H1 (cell line): ENCODE results near the gene WDR38. TPM values are rescaled to one million over a fixed set of nuclear protein-coding genes. Genes with fewer than 3 reads are reported as not detected.

Source experiments
- BACH1 ChIP-seq: IDR thresholded peaks from 2 replicates; pipeline ENCODE4 v1.6.1; 2012; ENCODE audit warnings: low read length, improper control_type of control experiment
- CTBP2 ChIP-seq: IDR thresholded peaks from 2 replicates; pipeline ENCODE4 v1.7.0; 2011; ENCODE audit warnings: borderline replicate concordance, mild to moderate bottlenecking, moderate library complexity, mixed read lengths, low read length; ENCODE audit not compliant: insufficient read depth, insufficient read length
- CTCF ChIP-seq, 3 experiments: IDR thresholded peaks; 1 replicate in 2 of 3; 2 replicates in 1 of 3; pipeline versions ENCODE4 v1.5.1 to v1.6.1; 2011; ENCODE audit warnings: low read length in 3 of 3, mild to moderate bottlenecking in 3 of 3, inconsistent platforms in 2 of 3, low read depth in 1 of 3, moderate library complexity in 1 of 3; ENCODE audit not compliant: insufficient read depth in 1 of 3; ENCODE audit errors: control extremely low read depth in 1 of 3
- GTF2F1 ChIP-seq: IDR thresholded peaks from 2 replicates; pipeline ENCODE4 v1.6.1; 2012; ENCODE audit warnings: low read depth, low read length, improper control_type of control experiment, borderline replicate concordance
- HDAC2 ChIP-seq, 2 experiments: fragments of 300-600 bp in 1 of 2; sonication (generic) in 1 of 2; IDR thresholded peaks; 2 replicates each; pipeline ENCODE4 v1.6.1; 2011 to 2012; ENCODE audit warnings: low read depth in 2 of 2, low read length in 2 of 2, mild to moderate bottlenecking in 2 of 2, moderate library complexity in 2 of 2, borderline replicate concordance in 1 of 2, inconsistent platforms in 1 of 2
- JUN ChIP-seq: IDR thresholded peaks from 2 replicates; pipeline ENCODE4 v1.6.1; 2011; ENCODE audit warnings: low read depth, mild to moderate bottlenecking, improper control_type of control experiment, low read length
- MAFK ChIP-seq: IDR thresholded peaks from 2 replicates; pipeline ENCODE4 v1.6.1; 2012; ENCODE audit warnings: low read depth, mild to moderate bottlenecking, improper control_type of control experiment, low read length
- USF2 ChIP-seq: IDR thresholded peaks from 2 replicates; pipeline ENCODE4 v1.6.1; 2011; ENCODE audit warnings: low read length, improper control_type of control experiment
- polyA plus RNA-seq, 7 experiments: library from polyadenylated mRNA; depleted of rRNA in 3 of 7; stranded (reverse) in 5 of 7; unstranded in 2 of 7; fragments of >200 nt in 5 of 7; fragments of 200-250 nt in 2 of 7; gene quantifications; 1 replicate in 5 of 7; 2 replicates in 1 of 7; 4 replicates in 1 of 7; pipeline versions ENCODE4 v1.2.1 to v1.2.3, GENCODE V29; 2011 to 2013; ENCODE audit warnings: missing spikeins in 2 of 7, mixed read lengths in 2 of 7
- total RNA-seq: library from RNA; stranded (reverse); fragmentation: NEBNext Ultra II Directional; extraction: Animal tissue kit (Norgen Biotek cat#: 25700); gene quantifications from 2 replicates; pipeline ENCODE4 v1.2.1, GENCODE V29; 2021
- TF ChIP-seq, protein P1 (sequence below): IDR thresholded peaks from 2 replicates; pipeline ENCODE4 v1.6.1; 2012; ENCODE audit warnings: inconsistent platforms

WDR38 gene
- total and polyA plus RNA-seq, 2 of the 8 experiments (the other 6 are each of a cell fraction or from before 2014, with no cell fraction given) = not detected

DNA sequence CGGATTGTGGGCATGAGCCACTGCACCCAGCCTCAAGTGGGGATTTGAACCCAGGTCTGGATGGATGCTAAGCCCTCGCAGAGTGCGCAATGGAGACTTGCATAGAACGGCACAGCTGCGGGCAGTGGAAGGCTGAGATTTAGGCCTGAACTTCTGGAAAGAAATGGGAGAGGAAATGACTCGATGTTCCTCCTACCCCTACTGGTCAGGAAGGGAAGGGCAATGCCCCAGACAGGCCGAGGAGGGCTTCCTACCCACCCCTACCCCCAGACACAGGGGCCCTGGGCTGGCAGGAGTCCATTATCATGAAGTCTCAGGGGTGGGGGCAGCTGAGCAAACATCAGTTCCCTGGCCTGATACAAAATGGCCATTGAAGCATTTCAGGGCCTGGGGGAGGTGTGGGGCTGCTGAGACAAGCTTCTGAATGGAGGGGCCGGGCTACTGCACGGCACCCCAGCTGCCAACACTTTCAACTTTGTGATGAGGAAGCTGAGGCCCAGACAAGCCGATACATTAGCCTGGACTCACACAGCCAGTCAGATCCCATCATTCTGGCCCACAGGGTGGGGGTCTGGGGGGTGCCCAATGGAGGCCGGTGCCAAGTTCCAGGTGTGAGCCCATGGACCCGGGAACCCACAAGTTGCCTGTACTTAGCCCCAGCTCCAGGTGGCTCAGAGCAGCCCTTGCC is 13.5 kb upstream of the WDR38 start (continued):
- peak; percentile 71 to 89 (median 78) for TF ChIP-seq CTCF (IDR thresholded peaks at IDR 0.05; ENCODE audit: control extremely low read depth in 1 of 3, insufficient read depth in 1 of 3, low read depth in 1 of 3, low read length in 3 of 3)
- no peak for TF ChIP-seq BACH1
- TF ChIP-seq MAFK = no peak
- TF ChIP-seq JUN = no peak
- TF ChIP-seq, protein P1, sequence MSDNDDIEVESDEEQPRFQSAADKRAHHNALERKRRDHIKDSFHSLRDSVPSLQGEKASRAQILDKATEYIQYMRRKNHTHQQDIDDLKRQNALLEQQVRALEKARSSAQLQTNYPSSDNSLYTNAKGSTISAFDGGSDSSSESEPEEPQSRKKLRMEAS = no peak
- no peak for TF ChIP-seq GTF2F1
- no peak for TF ChIP-seq CTBP2
- 0 out of 4 replicates have a peak, but pooled peaks of 1 of the 2 experiments have one; percentile 74 for TF ChIP-seq HDAC2 (IDR thresholded peaks at IDR 0.05; ENCODE audit: borderline replicate concordance in 1 of 2, low read depth in 2 of 2, low read length in 2 of 2)
- TF ChIP-seq USF2 = no peak
